ENCODE data around the gene MTFR2. TPM values are rescaled to one million over a fixed set of nuclear protein-coding genes. Genes with fewer than 3 reads are reported as not detected.

MTFR2 gene
- polyA plus RNA-seq, 1 donor (not counting 4 experiments of a cell fraction or from before 2014, with no cell fraction given): 12.0 TPM

- Histone ChIP-seq H3K9me1 (ENCODE audit: control insufficient read depth, extremely low read depth, insufficient read depth, low read length) (no peaks in the 10 kb centered on the region), H3K4me1 (ENCODE audit: control insufficient read depth, extremely low read depth, insufficient read depth, low read length) (peaks cover 5% of the 10 kb centered on the region), H2AFZ (ENCODE audit: control insufficient read depth, low read length) (no peak overlapping the region), H3K4me3 (ENCODE audit: control insufficient read depth in 2 of 3, extremely low read depth in 1 of 3, insufficient read depth in 2 of 3, low read depth in 1 of 3, low read length in 3 of 3) (no peak overlapping the region), H3K27me3 (ENCODE audit: control insufficient read depth, extremely low read depth, insufficient read depth, low read length) (no peaks in the 10 kb centered on the region), H3K9ac (ENCODE audit: control insufficient read depth, extremely low read depth, insufficient read depth, low read length) (no peak overlapping the region), H3K9me3 (ENCODE audit: control insufficient read depth, low read depth, low read length) (no peaks in the 10 kb centered on the region), H3K36me3 (ENCODE audit: control insufficient read depth in 2 of 2, extremely low read depth in 1 of 2, insufficient read depth in 2 of 2, low read length in 2 of 2) (peaks cover 0 to 11% of the 10 kb centered on the region in 2 experiments), H4K20me1 (ENCODE audit: control insufficient read depth, extremely low read depth, insufficient read depth, low read length) (no peaks in the 10 kb centered on the region), H3K79me2 (ENCODE audit: control insufficient read depth, insufficient read depth, low read length) (peaks cover 3% of the 10 kb centered on the region), H3K27ac (ENCODE audit: control insufficient read depth, insufficient read depth, low read length) (no peak overlapping the region), H3K4me2 (ENCODE audit: control insufficient read depth, extremely low read depth, insufficient read depth, low read depth, low read length) (no peak overlapping the region)
- TF ChIP-seq, protein P1, sequence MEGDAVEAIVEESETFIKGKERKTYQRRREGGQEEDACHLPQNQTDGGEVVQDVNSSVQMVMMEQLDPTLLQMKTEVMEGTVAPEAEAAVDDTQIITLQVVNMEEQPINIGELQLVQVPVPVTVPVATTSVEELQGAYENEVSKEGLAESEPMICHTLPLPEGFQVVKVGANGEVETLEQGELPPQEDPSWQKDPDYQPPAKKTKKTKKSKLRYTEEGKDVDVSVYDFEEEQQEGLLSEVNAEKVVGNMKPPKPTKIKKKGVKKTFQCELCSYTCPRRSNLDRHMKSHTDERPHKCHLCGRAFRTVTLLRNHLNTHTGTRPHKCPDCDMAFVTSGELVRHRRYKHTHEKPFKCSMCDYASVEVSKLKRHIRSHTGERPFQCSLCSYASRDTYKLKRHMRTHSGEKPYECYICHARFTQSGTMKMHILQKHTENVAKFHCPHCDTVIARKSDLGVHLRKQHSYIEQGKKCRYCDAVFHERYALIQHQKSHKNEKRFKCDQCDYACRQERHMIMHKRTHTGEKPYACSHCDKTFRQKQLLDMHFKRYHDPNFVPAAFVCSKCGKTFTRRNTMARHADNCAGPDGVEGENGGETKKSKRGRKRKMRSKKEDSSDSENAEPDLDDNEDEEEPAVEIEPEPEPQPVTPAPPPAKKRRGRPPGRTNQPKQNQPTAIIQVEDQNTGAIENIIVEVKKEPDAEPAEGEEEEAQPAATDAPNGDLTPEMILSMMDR (optimal IDR thresholded peaks at IDR 0.05 in 1 of 3, IDR thresholded peaks at IDR 0.05 in 1 of 3, conservative IDR thresholded peaks at IDR 0.05 in 1 of 3; ENCODE audit: extremely low read depth in 1 of 3, insufficient read depth in 2 of 3, low read length in 3 of 3): no peak
- no peak for TF ChIP-seq EZH2 (IDR thresholded peaks at IDR 0.05; ENCODE audit: low read length)
- DNase-seq (ENCODE audit: low read depth, low spot score) (no peak), FAIRE-seq (no peak)
- dilution Hi-C loops (cut with MboI; ENCODE audit: extremely low pct_ligation_motif_present, low sequenced_read_pairs): no loop called here
These were observed 6.0 kb downstream of the MTFR2 start for GRCh38 chr6:136244061-136244616.

DNA sequence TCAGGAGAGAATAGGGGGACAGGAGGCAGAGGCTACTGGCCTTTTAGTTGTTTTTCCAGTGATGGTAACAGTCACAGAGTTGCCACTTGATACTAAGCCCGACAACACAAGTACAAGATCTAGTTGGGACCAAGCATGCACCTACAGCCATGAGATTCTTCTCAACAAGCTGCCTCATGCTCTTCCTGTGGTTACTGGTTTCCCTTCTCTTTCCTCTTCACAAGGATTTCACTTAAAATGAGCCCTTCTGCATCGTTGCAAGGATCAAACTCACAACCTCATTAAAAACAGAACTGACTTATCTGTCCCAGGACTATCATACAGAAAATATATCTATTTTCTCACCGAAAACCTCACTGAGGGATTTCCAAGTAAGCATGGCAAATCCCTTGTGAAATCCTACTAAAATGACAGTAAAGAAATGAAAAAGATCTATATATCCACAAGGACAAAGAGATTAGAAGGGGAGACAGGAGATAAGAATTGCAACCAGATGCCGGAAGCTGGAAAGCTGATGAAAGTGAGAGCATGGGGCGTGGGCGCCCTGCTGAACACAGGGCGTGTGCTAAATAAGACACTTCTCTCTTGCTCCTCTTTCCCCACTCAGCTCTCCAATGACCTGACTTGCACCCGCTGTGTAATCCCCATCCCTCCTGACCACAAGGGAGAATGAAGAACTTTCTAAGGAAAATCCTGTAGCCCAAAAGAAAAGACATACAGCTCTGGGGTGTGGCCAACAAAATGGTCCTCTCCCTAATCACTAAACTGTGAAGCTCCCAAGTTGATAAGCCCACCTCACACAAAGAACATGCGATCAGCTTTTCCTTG, 13.4 kb downstream of the MTFR2 start:
- TF ChIP-seq, protein P1 (optimal IDR thresholded peaks at IDR 0.05 in 1 of 3, IDR thresholded peaks at IDR 0.05 in 1 of 3, conservative IDR thresholded peaks at IDR 0.05 in 1 of 3; ENCODE audit: extremely low read depth in 1 of 3, insufficient read depth in 2 of 3, low read length in 3 of 3): no peak
- TF ChIP-seq EZH2 (IDR thresholded peaks at IDR 0.05; ENCODE audit: low read length): no peak
- Histone ChIP-seq H3K27ac (ENCODE audit: control insufficient read depth, insufficient read depth, low read length) (no peak overlapping the region), H3K36me3 (ENCODE audit: control insufficient read depth in 2 of 2, extremely low read depth in 1 of 2, insufficient read depth in 2 of 2, low read length in 2 of 2) (peaks cover 0 to 17% of the 10 kb centered on the region in 2 experiments), H3K4me1 (ENCODE audit: control insufficient read depth, extremely low read depth, insufficient read depth, low read length) (no peaks in the 10 kb centered on the region), H3K9ac (ENCODE audit: control insufficient read depth, extremely low read depth, insufficient read depth, low read length) (no peak overlapping the region), H3K27me3 (ENCODE audit: control insufficient read depth, extremely low read depth, insufficient read depth, low read length) (no peaks in the 10 kb centered on the region), H3K4me3 (ENCODE audit: control insufficient read depth in 2 of 3, extremely low read depth in 1 of 3, insufficient read depth in 2 of 3, low read depth in 1 of 3, low read length in 3 of 3) (no peak overlapping the region), H3K9me1 (ENCODE audit: control insufficient read depth, extremely low read depth, insufficient read depth, low read length) (no peaks in the 10 kb centered on the region), H2AFZ (ENCODE audit: control insufficient read depth, low read length) (no peak overlapping the region), H3K9me3 (ENCODE audit: control insufficient read depth, low read depth, low read length) (no peaks in the 10 kb centered on the region), H3K4me2 (ENCODE audit: control insufficient read depth, extremely low read depth, insufficient read depth, low read depth, low read length) (no peak overlapping the region), H4K20me1 (ENCODE audit: control insufficient read depth, extremely low read depth, insufficient read depth, low read length) (no peaks in the 10 kb centered on the region), H3K79me2 (ENCODE audit: control insufficient read depth, insufficient read depth, low read length) (no peaks in the 10 kb centered on the region)
- DNase-seq (ENCODE audit: low read depth, low spot score) (no peak), FAIRE-seq (no peak)
- dilution Hi-C loops (cut with MboI; ENCODE audit: extremely low pct_ligation_motif_present, low sequenced_read_pairs): no loop called here

Measured in keratinocyte (primary cell).